RPMI8226 (cell line): Measurements from ENCODE around the gene CIAO2B.
"Not testable (repeated sequence)": the region's sequence is repeated elsewhere in the genome, so short reads cannot be mapped to it uniquely, and the experiment has no call there.

ENCODE experiments used
- DNase-seq: peaks from one replicate; pipeline ENCODE4 v3.0.0-alpha.2; 2015

CIAO2B gene

DNA sequence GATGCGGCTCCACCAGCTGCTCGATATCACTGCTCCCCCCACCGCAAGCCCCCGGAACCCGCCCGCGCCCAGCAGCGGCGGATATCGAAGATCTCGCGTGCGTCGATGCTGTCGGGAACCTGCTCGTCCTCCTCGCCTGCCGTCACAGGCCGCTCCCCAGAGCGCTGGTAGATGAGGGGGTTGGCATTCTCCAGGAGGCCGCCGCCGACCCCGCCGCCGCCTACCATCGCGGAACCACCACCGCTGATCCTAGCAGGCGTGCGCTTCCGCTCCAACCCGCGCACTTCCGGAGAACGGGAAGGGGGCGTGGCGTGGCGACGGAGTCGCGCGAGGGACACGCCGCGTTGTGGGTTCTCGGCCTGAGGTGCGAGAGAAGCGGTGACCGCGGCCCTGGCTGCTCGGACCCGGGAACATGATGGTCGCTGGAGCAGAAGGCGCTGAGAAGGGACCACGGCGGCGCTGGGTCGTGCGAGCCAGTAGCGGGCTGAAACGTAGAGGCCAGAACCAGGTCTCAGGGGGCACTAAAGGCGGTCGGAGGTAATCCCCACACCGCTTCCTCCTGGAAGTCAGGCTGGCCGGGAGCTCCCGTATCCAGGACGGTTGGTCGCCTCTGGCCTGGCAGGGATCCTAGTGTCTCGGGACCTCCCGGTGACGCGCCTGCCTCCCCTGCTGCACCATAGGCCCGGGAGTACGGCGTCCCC lies at the start of gene CIAO2B:
Gene CIAO2B, minus strand, starts transcription at position 265 of the 701 bp plus-strand sequence. Its CDS starts 38 bp downstream, at position 227.
- peak; percentile 95 for DNase-seq

DNA sequence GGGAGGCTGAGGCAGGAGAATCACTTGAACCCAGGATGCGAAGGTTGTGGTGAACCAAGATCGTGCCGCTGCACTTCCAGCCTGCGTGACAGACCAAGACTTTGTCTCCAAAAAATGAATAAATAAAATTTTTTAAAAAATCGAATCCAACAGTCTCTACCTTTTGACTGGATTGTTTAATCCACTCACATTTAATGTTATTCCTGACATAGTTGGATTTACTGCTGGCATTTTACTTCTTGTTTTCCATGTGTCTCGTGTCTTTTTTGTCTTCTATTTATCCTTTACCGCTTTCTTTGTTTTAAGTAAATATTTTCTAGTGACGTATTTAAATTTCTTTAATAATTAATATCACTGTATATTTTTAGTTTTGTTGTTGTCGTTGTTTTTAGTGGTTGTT lies 48.8 kb upstream of the CIAO2B start:
- DNase-seq, result no peak

- no peak for DNase-seq
Observed at GRCh38 chr16:66979011-66979717, 45.0 kb upstream of the CIAO2B start.

- DNase-seq, result peak; percentile 92
Observed at GRCh38 chr16:66977341-66978113, 43.3 kb upstream of the CIAO2B start.

GRCh38 chr16:66976746-66977145 lies 42.5 kb upstream of the CIAO2B start:
- no peak for DNase-seq

GRCh38 chr16:66975302-66975893 lies 41.2 kb upstream of the CIAO2B start:
- DNase-seq, result no peak

DNA sequence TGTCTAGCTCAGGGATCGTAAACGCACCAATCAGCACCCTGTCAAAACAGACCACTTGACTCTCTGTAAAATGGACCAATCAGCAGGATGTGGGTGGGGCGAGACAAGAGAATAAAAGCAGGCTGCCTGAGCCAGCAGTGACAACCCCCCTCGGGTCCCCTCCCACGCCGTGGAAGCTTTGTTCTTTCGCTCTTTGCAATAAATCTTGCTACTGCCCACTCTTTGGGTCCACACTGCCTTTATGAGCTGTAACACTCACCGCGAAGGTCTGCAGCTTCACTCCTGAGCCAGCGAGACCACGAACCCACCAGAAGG lies 40.7 kb upstream of the CIAO2B start:
- not testable (repeated sequence) for DNase-seq

GRCh38 chr16:66974156-66974931 lies 40.1 kb upstream of the CIAO2B start:
- DNase-seq, result not testable (repeated sequence)

- DNase-seq, result no peak
Observed at GRCh38 chr16:66973716-66974115, 39.5 kb upstream of the CIAO2B start.

- DNase-seq, result no peak
Observed at GRCh38 chr16:66972983-66973382, 38.8 kb upstream of the CIAO2B start.

GRCh38 chr16:66970775-66971720 lies 36.8 kb upstream of the CIAO2B start:
- DNase-seq, result no peak

- DNase-seq, result no peak
Observed at GRCh38 chr16:66968847-66969246, 34.6 kb upstream of the CIAO2B start.

- DNase-seq, result peak; percentile 82
Observed at GRCh38 chr16:66964049-66964448, 29.8 kb upstream of the CIAO2B start.

- DNase-seq, result no peak
Observed at GRCh38 chr16:66961914-66962313, 27.7 kb upstream of the CIAO2B start.

DNA sequence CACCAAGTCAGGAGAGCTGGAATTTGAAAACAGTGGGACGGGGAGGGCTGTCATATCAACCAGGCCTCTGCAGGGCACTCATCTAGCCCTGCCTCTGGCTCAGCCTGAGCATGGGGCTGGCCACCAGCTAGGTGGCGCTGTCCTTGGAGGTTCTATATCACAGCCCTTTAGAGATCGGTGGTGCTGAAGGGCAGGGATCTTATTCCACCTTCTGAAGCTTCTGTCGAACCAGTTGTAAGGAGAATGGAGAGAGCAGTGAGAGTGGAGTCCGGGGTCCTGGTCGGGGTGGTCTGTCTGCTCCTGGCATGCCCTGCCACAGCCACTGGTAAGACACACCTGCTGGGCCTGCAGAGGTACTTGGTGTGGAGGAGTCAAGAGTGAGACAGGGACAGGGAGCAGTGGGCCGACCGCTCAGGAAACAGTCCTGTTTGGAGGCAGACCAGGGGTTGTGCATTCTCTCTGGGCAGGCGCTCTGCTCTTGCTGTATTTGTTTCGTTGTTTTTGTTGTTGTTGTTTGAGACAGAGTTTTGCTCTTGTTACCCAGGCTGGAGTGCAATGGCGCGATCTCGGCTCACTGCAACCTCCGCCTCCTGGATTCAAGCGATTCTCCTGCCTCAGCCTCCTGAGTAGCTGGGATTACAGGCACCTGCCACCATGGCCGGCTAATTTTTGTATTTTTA lies 27.0 kb upstream of the CIAO2B start, which contains the start of gene CES3:
Gene CES3, plus strand, starts transcription at position 202 of the 680 bp plus-strand sequence. Its CDS starts 42 bp downstream, at position 244.
- peak; percentile 88 for DNase-seq

DNA sequence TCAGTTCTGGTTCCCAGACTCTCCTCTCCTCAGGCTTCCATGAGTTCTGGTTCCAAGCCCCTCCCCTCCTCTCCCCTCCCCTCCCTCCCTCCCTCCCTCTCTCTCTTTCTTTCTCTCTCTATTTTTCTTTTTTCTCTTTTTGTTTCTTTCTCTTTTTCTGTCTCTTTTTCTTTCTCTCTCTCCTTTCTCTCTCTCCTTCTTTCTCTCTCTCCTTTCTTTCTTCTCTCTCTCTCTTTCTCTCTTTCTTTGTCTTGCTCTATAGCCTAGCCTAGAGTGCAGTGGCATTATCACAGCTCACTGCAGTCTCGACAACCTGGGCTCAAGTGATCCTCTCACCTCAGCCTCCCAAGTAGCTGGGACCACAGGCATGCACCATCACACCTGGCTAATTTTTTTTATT lies 26.1 kb upstream of the CIAO2B start:
- DNase-seq, result no peak

GRCh38 chr16:66959704-66960161 lies 25.5 kb upstream of the CIAO2B start:
- peak; percentile 45 for DNase-seq

DNA sequence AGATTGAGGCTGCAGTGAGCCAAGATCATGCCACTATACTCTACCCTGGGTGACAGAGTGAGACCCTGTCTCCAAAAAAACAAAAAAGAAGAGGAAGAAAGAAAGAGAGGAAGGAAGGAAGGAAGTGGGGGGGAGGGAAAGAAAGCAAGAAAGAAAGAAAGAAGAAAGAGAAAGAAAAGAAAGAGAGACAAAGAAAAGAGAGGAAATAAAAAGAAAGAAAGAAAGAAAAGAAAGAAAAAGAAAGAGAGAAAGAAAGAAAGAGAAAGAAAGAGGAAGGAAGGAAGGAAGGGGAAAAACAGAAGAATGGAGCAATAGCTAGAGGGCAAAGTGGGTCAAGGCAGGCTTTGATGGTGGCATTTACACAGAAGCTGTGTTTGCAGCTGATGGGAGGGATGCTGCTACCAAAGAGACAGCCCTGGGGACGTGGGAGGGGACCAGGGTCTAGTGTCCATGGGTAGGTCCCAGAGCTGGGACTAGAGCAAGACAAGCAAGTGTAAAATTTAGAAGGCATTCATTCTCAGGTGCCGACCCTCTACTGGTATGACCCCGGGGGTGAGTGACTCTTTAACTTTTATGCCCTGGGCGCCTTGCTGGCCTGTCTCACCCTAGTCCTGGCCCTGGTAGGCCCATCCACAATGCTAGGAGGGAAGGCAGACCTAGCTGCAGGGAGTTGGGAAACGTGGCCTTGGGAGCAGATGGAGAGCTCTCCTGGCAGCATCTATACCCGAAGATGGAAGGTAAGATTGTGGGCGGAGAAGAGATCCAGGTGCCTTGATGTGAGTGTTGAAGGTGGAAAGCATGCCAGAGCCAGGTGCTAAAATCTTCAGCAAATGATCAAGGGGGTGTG lies 24.9 kb upstream of the CIAO2B start:
- no peak for DNase-seq

GRCh38 chr16:66956154-66956457 lies 21.9 kb upstream of the CIAO2B start:
- DNase-seq, result not testable (repeated sequence)
